ENCODE data around the gene DPH2. TPM values are rescaled to one million over a fixed set of nuclear protein-coding genes. Genes with fewer than 3 reads are reported as not detected.
A peak's percentile ranks its signal among the peaks of the same experiment; 100 is the strongest.

The DPH2 gene
- total RNA-seq, 1 experiment from 2014 or later = 44.0 TPM

GRCh38 chr1:44000122-44000665 is 30.4 kb downstream of the DPH2 start:
- H3K36me3 ChIP-seq = 0 out of 2 replicates have a peak, but pooled peaks cover 2% of the 10 kb centered on the region
- DNase-seq = no peak
- no peak overlapping the region for H3K4me3 ChIP-seq
- no peaks in the 10 kb centered on the region for H3K27me3 ChIP-seq
- H3K9me3 ChIP-seq = no peaks in the 10 kb centered on the region

DNA sequence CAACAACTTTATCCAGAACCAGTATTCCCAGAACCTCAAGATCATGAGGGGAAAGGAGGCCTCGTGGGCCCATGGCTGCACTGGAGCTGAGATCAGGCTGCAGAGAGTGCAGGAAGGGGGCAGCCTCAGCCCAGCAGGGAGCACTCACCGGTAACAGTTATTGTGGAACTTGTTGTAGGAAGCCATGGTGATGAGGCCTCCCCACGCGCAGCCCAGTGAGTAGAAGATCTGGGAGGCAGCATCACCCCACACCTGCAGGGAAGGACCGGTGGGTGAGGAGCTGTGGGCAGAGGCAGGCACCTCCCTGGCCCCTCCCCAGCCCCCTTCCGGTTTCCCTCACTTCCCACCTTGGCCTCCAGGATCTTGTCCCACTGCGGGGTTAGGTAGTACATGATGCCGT is 32.4 kb downstream of the DPH2 start:
- Histone ChIP-seq H3K36me3 (peaks cover 4% of the 10 kb centered on the region; the same call in 1 of the 2 replicates), H3K4me3 (no peak overlapping the region), H3K9me3 (no peaks in the 10 kb centered on the region), H3K27me3 (no peaks in the 10 kb centered on the region)
- DNase-seq = no peak

DNA sequence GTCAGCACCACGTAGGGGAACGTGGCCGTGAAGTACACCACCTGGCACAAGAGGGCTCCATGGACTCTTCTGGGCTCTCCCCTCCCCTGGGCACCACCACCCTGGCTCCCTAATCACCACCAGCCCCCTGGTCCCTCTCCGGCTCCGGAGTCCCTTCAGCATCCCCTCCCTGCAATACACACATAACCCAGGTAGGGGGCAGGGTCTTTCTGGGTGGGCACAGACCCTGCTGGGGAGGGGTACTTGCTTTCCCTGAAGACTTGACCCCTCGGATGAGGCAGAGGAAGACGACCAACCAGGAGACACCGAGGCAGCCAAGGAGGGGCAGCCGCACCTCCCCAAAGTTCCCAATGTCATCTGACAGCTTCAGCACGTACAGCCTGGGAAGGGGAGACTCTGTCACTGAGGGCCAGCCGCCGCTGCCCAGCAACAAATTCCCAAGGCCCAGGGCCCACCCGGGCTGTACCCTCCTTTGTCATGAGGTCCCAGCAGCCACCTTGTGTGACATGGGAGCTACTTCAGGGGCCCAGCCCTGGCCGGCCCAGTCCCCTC is 32.9 kb downstream of the DPH2 start:
- Histone ChIP-seq H3K27me3 (no peaks in the 10 kb centered on the region), H3K4me3 (no peak overlapping the region), H3K9me3 (no peaks in the 10 kb centered on the region), H3K36me3 (peaks cover 4% of the 10 kb centered on the region; the same call in 1 of the 2 replicates)
- DNase-seq = no peak

GRCh38 chr1:44008259-44008658 is 38.4 kb downstream of the DPH2 start:
- Histone ChIP-seq H3K4me3 (no peak overlapping the region), H3K36me3 (peaks cover 2% of the 10 kb centered on the region; the same call in 1 of the 2 replicates), H3K9me3 (no peaks in the 10 kb centered on the region), H3K27me3 (no peaks in the 10 kb centered on the region)
- no peak for DNase-seq

DNA sequence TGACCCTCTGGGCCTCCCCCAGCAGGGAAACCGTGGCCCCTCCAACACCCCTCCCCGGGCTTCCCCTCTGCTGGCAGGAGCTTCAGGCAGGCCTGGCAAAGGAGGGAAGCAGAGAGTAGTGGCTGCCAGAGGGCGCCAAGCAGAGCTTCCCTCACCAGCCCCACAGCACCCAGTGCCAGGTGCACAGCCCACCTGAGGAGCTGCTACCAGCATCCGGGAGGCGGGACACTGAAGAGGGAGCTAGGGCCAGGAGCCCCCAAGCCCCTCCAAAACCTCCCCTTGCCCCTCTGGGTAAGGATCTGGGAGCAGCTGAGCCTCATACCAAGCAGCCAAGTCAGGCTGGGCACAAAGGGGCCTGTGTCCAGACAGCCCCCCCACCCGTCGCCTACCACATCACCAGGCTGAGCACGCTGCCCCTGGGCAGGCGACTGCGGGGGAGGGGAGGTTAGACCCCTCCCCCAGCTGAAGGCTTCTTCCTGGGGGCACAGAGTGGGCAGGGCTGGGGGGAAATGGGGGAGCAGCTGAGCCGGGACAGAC is 41.2 kb downstream of the DPH2 start:
- Histone ChIP-seq H3K4me3 (no peak overlapping the region), H3K9me3 (no peaks in the 10 kb centered on the region), H3K36me3 (peaks cover 2% of the 10 kb centered on the region; the same call in 1 of the 2 replicates), H3K27me3 (no peaks in the 10 kb centered on the region)
- DNase-seq = no peak

GRCh38 chr1:44012404-44012803 is 42.6 kb downstream of the DPH2 start:
- no peaks in the 10 kb centered on the region for H3K9me3 ChIP-seq
- H3K27me3 ChIP-seq = no peaks in the 10 kb centered on the region
- DNase-seq = no peak
- H3K4me3 ChIP-seq = no peak overlapping the region
- H3K36me3 ChIP-seq = no peaks in the 10 kb centered on the region

GRCh38 chr1:44012941-44013609 is 43.3 kb downstream of the DPH2 start:
- H3K9me3 ChIP-seq = no peaks in the 10 kb centered on the region
- no peak for DNase-seq
- no peak overlapping the region for H3K4me3 ChIP-seq
- H3K27me3 ChIP-seq = no peaks in the 10 kb centered on the region
- no peaks in the 10 kb centered on the region for H3K36me3 ChIP-seq

- no peak for DNase-seq
- Histone ChIP-seq H3K9me3 (no peaks in the 10 kb centered on the region), H3K27me3 (no peaks in the 10 kb centered on the region), H3K4me3 (no peak overlapping the region), H3K36me3 (no peaks in the 10 kb centered on the region)
These were observed 44.1 kb downstream of the DPH2 start for GRCh38 chr1:44013949-44014348.

- no peak for DNase-seq
- H3K27me3 ChIP-seq = no peaks in the 10 kb centered on the region
- no peaks in the 10 kb centered on the region for H3K36me3 ChIP-seq
- H3K4me3 ChIP-seq = no peak overlapping the region
- no peaks in the 10 kb centered on the region for H3K9me3 ChIP-seq
These were observed 44.7 kb downstream of the DPH2 start for GRCh38 chr1:44014365-44015104.

- peak; percentile 47 for DNase-seq
- Histone ChIP-seq H3K27me3 (no peaks in the 10 kb centered on the region), H3K9me3 (no peaks in the 10 kb centered on the region), H3K4me3 (no peak overlapping the region), H3K36me3 (no peaks in the 10 kb centered on the region)
These were observed 45.4 kb downstream of the DPH2 start for GRCh38 chr1:44015206-44015605.

DNA sequence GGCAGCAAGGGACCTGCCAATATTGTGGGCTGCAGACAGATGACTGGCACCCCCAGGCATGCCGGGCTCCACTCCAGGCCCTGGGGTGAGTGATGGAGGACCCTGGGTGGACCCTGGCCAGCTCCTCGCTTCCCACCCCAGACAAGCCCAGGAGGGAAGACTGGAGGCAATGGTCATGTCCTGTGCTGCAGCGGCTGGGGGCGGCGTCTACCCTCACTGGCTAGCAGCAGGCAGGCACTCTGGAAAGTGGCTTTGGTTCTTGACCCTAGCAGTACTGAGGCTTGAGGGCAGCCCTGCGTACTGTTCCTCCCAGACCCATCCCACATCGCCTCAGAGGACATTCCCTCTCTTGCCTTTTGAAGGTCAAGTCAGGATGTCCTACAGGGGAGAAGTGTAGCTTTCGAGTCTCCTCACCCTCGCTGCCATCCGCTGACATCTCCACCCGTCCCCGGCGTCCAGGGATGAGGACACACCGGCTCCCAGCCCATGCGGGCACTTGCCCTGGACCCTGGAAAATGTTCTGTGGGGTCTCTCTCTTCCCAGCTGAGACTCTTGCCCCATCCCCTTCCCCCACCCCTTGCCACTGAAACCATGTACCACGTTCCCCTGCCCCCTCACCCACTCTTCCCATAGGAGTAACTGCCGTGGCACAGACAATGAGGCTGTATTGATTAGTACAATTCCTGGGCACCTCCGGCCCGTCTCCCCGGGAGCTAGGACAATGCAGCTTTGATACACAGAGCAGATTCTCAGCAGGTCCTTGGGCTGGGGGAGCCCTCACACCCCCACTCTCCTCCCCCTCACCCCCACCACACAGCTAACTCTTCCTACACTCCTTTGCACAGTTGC is 46.5 kb downstream of the DPH2 start:
- no peak overlapping the region for H3K4me3 ChIP-seq
- peak; percentile 50 for DNase-seq
- H3K27me3 ChIP-seq = no peaks in the 10 kb centered on the region

DNA sequence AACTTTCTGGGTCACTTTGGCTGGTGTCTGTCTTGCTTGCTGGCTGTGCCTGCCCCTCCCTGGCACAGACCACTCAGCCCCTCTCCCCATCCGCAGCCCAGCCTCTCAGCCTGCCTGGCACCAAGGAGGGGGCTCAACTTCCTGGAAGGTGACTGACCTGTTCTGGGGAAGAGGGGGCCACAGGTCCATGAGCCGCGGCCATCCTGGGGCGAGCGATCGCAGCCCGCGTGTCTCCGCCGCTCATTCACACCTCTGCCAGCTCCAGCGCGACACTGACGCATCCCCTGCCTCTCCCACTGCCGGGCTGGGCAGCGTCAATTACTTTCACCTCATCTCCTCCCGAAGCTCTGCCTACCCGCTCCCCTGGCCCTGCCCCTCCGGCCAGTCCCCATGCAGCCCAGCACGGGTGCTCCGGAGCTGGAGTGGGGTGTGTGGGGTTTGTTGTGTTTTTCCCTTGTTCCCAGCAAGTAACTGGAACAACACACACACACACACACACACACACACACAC is 47.1 kb downstream of the DPH2 start:
- Histone ChIP-seq H3K9me3 (no peaks in the 10 kb centered on the region), H3K27me3 (no peaks in the 10 kb centered on the region), H3K4me3 (no peak overlapping the region), H3K36me3 (no peaks in the 10 kb centered on the region)
- DNase-seq = no peak

More for the DNA sequence above, 46.5 kb downstream of the DPH2 start:
- no peaks in the 10 kb centered on the region for H3K9me3 ChIP-seq
- H3K36me3 ChIP-seq = no peaks in the 10 kb centered on the region

- no peak overlapping the region for H3K4me3 ChIP-seq
- no peak for DNase-seq
These were observed 49.7 kb downstream of the DPH2 start for GRCh38 chr1:44019466-44019948.

GRCh38 chr1:44020464-44020863 is 50.7 kb downstream of the DPH2 start:
- H3K9me3 ChIP-seq = no peaks in the 10 kb centered on the region
- no peaks in the 10 kb centered on the region for H3K27me3 ChIP-seq
- no peaks in the 10 kb centered on the region for H3K36me3 ChIP-seq
- no peak overlapping the region for H3K4me3 ChIP-seq
- no peak for DNase-seq

More at GRCh38 chr1:44019466-44019948, 49.7 kb downstream of the DPH2 start:
- Histone ChIP-seq H3K9me3 (no peaks in the 10 kb centered on the region), H3K36me3 (no peaks in the 10 kb centered on the region), H3K27me3 (no peaks in the 10 kb centered on the region)

- no peaks in the 10 kb centered on the region for H3K36me3 ChIP-seq
- H3K27me3 ChIP-seq = no peaks in the 10 kb centered on the region
- no peaks in the 10 kb centered on the region for H3K9me3 ChIP-seq
- no peak overlapping the region for H3K4me3 ChIP-seq
- DNase-seq = no peak
These were observed 51.3 kb downstream of the DPH2 start for GRCh38 chr1:44021156-44021555.
